Liver (tissue), 3 donors: Measurements from ENCODE around the gene MEG3.

Source experiments
- ATF3 ChIP-seq: IDR thresholded peaks from 2 replicates; pipeline ENCODE4 v1.6.1; 2016; ENCODE audit warnings: antibody characterized with exemption
- CTCF ChIP-seq: fragments of 150-350 bp; IDR thresholded peaks from 2 replicates; pipeline ENCODE4 v1.5.1; 2017; ENCODE audit warnings: improper control_type of control experiment, low read depth, low read length; ENCODE audit not compliant: missing input control
- HNF4A ChIP-seq, 2 donors: conservative IDR thresholded peaks; 2 replicates each; pipeline ENCODE4 v1.6.1; 2016; ENCODE audit warnings: antibody characterized with exemption in 2 of 2, mild to moderate bottlenecking in 2 of 2
- YY1 ChIP-seq: IDR thresholded peaks from 2 replicates; pipeline ENCODE4 v1.6.1; 2016; ENCODE audit warnings: antibody characterized with exemption, mild to moderate bottlenecking
- donor health status: healthy.
- donor health status: healthy.

DNA sequence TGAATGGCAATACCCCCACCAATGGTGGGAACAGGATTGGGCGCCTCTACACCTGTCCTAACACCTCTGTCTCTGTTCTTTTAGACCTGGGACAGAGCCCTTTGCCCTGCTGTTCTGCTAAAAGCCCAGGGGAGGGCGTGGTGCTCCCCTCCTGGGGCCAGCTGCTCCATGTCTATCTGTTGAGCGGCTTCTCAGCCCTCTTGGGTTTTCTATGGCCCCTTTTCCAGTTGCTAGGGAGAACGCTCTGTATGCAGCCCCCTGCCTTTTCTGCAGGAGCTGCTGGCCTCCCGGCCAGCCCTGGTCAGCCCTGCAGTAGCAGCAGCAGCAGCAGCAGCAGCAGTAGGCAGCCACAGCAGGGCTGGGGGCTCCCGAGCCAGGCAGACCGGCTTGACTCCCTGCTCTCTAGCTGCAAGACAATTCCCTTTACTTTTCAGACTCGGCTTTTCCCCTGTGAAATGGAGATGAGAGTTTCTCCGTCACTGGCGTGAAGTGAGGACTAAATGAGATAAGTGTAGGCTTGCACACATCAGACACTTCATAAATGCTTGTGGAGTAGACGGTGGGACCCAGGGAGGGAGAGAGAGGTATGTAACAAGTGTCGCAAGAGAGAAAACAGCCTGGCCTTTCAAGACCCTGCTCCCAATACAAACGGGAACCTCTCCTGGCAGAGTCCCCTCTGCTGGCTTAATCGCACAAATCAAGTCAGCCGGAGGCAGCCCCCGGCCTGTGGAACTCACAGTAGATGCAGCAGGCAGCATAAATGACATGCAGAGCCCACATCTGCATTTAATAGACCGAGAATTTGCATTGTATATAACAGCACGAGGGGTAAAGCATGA is 76.6 kb downstream of the MEG3 start:
- TF ChIP-seq CTCF: no peak
- TF ChIP-seq HNF4A (conservative IDR thresholded peaks at IDR 0.05): no peak
- no peak for TF ChIP-seq YY1
- TF ChIP-seq ATF3: no peak
